Ramos (cell line): ENCODE data around the gene PRSS33.

Source experiments
- in situ Hi-C: fragments of 300-500 bp; cut with MboI; formaldehyde crosslinking; loops from one replicate; pipeline ENCODE4 v1.14.3; 2022; ENCODE audit warnings: low sequenced_read_pairs; ENCODE audit not compliant: unreplicated experiment

Gene PRSS33

GRCh38 chr16:2767140-2767731 lies 20.1 kb downstream of the PRSS33 start:
- in situ Hi-C loops = no loop called here

- in situ Hi-C loops = no loop called here
Measured at GRCh38 chr16:2766430-2767139, 20.8 kb downstream of the PRSS33 start.

DNA sequence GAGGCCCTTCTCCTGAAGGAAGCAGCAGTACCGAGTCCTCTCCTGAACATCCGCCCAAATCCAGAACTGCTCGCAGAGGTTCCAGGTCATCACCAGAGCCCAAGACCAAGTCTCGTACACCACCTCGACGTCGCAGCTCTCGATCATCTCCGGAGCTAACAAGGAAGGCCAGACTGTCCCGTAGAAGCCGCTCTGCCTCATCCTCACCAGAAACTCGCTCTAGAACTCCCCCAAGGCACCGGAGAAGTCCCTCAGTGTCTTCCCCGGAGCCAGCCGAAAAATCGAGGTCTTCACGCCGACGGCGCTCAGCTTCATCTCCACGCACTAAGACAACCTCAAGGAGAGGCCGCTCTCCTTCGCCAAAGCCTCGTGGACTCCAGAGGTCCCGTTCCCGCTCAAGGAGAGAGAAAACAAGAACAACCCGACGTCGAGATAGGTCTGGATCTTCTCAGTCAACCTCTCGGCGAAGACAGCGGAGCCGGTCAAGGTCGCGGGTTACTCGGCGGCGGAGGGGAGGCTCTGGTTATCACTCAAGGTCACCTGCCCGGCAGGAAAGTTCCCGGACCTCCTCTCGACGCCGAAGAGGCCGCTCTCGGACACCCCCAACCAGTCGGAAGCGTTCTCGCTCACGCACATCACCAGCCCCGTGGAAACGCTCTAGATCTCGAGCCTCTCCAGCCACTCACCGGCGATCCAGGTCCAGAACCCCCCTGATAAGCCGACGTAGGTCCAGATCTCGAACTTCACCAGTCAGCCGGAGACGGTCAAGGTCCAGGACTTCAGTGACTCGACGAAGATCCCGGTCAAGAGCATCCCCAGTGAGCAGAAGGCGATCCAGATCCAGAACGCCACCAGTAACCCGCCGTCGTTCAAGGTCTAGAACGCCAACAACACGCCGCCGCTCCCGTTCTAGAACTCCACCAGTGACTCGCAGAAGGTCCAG lies 21.6 kb downstream of the PRSS33 start:
- in situ Hi-C loops = no loop called here

DNA sequence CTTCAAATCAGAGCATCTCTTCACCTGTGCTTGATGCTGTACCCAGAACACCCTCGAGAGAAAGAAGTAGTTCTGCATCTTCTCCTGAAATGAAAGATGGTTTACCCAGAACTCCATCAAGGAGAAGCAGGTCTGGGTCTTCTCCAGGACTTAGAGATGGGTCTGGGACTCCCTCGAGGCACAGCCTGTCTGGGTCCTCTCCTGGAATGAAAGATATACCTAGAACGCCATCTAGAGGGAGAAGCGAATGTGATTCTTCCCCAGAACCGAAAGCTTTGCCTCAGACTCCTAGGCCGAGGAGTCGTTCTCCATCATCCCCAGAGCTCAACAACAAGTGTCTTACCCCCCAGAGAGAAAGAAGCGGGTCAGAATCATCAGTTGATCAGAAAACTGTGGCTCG lies 22.6 kb downstream of the PRSS33 start:
- in situ Hi-C loops = no loop called here

GRCh38 chr16:2763173-2763572 lies 24.2 kb downstream of the PRSS33 start:
- in situ Hi-C loops = no loop called here

DNA sequence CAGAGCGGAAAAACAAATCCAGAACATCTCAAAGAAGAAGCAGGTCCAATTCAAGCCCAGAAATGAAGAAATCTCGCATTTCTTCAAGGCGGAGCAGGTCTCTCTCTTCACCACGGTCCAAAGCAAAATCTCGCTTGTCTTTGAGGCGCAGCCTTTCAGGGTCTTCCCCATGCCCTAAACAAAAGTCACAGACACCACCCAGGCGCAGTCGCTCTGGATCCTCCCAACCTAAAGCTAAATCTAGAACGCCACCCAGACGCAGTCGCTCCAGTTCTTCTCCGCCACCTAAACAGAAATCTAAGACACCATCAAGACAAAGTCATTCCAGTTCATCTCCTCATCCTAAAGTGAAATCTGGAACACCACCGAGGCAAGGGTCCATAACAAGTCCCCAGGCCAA lies 24.6 kb downstream of the PRSS33 start:
- in situ Hi-C loops = no loop called here

DNA sequence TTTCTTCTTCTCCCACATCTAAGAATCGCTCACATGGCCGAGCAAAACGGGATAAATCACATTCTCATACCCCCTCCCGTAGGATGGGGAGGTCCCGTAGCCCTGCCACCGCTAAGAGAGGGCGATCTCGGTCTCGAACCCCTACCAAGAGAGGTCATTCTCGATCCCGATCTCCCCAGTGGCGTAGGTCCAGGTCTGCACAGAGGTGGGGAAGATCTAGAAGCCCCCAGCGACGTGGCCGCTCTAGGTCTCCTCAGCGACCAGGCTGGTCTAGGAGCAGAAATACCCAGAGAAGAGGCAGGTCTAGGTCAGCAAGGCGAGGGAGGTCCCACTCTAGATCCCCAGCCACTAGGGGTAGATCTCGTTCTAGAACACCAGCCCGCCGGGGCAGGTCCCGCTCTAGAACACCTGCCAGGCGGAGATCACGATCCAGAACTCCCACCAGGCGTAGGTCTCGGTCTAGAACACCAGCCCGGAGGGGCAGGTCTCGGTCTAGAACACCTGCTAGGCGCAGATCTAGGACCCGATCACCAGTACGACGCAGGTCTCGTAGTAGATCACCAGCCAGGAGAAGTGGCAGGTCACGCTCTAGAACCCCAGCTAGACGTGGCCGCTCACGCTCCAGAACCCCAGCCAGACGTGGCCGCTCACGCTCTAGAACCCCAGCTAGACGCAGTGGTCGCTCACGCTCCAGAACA lies 25.3 kb downstream of the PRSS33 start:
- in situ Hi-C loops = no loop called here

GRCh38 chr16:2761472-2761871 lies 25.9 kb downstream of the PRSS33 start:
- in situ Hi-C loops = no loop called here

DNA sequence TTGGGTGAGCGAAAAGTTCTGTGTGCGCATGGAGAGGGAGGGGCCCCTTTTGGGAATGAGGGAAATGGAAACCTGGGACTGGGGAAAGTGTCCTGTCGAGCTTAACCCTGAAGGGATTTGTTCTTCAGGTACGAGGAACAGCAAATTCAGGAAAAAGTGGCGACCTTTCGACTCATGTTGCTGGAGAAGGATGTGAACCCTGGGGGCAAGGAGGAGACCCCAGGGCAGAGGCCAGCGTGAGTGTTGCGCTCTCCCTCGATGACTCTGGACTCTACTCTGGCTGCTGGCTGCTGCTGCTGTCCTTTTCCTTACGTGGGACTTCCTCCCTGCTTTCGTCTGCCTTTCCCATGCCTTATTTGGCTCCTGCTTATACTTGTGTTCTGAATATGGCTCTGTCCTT lies 30.0 kb downstream of the PRSS33 start:
- in situ Hi-C loops = no loop called here

DNA sequence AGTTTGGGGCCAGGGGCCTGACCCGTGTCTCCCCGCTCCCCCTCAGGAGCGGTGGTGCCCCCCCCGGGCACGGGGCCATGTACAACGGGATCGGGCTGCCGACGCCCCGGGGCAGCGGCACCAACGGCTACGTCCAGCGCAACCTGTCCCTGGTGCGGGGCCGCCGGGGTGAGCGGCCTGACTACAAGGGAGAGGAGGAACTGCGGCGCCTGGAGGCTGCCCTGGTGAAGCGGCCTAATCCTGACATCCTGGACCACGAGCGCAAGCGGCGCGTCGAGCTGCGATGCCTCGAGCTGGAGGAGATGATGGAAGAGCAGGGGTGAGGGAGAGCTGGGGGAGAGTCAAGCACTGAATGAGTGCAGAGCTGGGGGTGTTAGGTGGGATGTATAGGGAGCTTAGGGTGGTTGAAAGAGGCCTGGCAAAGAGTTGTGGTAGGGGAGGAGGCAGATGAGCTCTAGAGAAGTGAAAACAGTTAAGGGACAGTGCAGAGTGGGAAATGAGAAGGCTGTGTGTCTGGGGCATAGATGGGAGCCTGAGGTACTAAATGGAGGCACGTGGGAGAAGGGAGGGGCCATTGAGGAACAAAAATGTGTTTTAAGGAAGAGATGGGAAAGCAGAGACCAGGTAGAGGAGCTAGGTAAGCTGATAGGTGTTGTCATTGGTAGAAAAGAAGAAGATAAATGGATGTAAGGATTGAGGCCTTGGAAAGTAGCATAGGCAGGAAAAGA lies 30.9 kb downstream of the PRSS33 start:
- in situ Hi-C loops = no loop called here

DNA sequence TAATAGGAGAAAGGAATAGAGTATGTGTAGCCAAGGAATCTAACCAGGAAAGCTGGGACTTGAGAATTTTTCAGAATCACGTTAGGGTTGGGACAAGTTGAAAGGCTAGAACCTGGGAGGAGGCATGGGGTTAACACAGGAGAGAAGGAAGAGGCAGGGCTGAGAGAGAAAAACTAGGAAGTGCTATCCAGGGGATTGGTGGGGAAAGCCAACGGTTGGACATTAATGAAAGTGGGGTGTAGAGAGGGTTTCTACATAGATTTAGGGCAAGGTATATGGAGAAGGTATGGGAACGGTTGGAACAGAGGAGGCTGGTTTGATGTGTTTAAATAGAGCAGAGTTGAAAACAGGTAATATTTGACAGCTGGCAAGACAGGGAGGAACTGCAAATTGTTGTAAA lies 32.2 kb downstream of the PRSS33 start:
- in situ Hi-C loops = no loop called here

DNA sequence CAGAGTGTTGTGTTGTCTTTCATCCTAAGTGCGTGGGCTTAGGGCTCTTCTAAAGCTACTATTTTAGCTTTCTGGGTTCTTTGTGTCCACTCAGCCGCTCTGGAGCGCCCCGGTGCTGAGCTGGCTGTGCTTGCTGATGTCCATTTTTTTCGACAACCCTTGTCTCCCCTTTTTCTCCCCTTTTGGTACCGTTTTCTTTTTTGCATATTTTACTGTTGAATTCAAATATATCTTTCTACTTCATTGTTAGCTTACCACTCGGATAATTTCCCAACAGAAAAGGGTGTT lies 33.7 kb downstream of the PRSS33 start:
- in situ Hi-C loops = no loop called here

DNA sequence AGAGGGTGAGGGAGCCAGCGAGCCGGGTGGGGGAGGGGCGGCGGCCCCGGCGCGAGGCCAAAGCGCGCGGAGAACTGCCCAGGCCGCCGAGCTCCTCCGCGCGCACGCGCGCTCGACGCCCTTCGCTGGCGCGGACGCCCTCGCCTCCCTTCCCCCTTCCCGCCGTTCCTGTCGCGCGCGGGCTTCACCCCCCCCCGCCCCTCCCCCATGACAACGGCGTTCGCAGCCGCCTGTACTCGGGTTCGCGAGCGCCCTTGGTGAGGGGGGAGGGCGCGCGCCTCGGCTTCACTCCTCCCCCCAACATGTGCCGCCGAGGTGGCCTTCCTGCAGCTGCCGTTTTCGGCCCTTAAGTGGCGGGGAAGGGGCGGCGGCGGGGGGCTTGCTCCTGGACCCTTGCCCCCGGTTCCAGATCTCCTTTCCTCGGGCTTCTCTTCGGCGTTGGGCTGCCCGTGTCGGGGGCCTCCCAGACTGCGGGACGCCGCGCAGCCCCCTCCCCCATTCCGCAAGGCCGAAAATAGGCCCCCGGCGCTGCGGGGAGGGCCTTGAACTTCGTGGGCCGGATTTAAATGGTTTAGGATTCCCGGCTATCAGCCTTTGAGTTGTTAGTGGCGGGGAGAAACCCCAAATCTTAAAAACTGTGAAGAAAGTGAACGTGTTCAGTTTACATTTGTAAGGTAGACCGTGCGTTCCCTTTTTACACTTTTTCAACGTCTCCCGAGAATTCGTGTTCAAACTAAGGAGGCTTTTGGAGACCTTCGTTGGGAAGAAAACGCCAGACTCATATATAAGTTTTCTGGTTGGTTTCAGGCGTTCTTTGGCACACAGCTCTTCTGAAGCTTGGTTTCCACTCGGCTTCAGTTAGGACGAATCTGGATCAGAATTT lies 34.3 kb downstream of the PRSS33 start:
- in situ Hi-C loops = no loop called here

GRCh38 chr16:2752035-2752849 lies 35.1 kb downstream of the PRSS33 start, which contains the start of gene SRRM2:
Gene SRRM2 (plus strand): TSS chr16:2752638. CDS start chr16:2756365, 3,727 bp downstream.
- in situ Hi-C loops = no loop called here

DNA sequence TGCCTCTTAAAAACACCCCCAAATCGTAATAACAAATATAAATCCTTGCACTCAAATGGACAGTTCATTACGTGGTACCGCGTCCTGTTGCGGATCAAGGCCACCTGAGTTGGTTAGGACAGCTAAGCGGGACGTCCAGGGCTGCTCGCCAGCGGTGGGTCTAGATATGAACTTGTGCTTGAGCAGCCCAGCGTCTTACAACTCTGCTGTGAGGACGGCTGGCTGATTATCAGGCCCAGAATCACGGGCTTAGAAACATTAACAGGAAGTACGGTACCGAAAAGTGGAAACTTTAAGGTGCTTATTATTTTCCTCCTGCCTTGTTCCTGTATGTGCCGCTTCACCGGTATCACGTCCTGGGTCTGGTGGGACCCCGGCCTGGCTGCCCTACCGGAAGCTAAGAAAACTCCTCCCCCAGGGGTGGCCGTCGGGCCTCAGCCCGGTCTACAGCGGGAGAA lies 35.8 kb downstream of the PRSS33 start:
- in situ Hi-C loops = no loop called here

DNA sequence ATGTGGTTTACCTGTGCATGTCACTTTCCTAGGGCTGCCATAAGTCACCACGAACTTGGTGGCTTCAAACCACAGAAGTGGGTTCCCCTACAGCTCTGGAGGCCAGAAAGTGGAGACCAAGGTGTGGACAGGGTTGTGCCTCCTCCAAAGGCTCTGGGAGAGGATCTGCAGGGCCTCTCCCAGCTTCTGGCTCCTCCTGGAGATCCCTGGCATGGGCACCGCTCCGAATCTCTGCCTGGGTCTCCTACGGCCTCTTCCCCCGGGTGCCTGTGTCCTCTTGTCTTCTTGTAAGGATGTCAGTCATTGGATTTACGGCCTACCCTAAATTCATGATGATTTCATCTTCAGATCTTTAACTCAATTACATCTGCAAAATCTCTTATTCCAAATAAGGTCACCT lies 37.4 kb downstream of the PRSS33 start:
- in situ Hi-C loops = no loop called here

GRCh38 chr16:2749476-2749875 lies 37.9 kb downstream of the PRSS33 start:
- in situ Hi-C loops = no loop called here

GRCh38 chr16:2748757-2749455 lies 38.5 kb downstream of the PRSS33 start:
- in situ Hi-C loops = no loop called here
